ENCODE data around the gene GTF3C2.

DNA sequence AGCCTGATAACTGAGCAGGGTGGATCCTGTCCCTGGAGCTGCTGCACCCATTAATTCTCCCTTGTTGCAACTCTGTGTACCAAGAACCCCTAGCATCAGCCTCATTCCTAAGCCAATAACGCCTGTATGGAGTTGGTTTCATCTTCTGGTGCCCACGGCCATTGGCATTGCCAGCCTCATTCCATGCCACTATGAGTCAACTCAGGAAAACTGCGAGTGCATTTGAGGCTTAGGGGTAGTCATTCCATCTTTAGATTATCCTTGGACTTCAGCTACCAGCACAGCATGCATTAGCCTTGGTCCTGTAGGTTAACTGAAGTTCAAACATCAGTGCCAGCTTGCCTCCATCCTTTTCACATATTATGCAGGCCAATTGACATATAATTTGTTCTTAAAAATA, 75.7 kb downstream of the GTF3C2 start:
- TF ChIP-seq, protein P1, sequence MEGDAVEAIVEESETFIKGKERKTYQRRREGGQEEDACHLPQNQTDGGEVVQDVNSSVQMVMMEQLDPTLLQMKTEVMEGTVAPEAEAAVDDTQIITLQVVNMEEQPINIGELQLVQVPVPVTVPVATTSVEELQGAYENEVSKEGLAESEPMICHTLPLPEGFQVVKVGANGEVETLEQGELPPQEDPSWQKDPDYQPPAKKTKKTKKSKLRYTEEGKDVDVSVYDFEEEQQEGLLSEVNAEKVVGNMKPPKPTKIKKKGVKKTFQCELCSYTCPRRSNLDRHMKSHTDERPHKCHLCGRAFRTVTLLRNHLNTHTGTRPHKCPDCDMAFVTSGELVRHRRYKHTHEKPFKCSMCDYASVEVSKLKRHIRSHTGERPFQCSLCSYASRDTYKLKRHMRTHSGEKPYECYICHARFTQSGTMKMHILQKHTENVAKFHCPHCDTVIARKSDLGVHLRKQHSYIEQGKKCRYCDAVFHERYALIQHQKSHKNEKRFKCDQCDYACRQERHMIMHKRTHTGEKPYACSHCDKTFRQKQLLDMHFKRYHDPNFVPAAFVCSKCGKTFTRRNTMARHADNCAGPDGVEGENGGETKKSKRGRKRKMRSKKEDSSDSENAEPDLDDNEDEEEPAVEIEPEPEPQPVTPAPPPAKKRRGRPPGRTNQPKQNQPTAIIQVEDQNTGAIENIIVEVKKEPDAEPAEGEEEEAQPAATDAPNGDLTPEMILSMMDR (IDR thresholded peaks at IDR 0.05; ENCODE audit: insufficient read depth, low read depth, low read length): no peak
- TF ChIP-seq EZH2 (IDR thresholded peaks at IDR 0.05; ENCODE audit: insufficient read depth, low read length): no peak
